Stimulated activated CD4-positive, alpha-beta T cell treated with anti-CD3 and anti-CD28 coated beads, Interleukin-4, amount 100 ng/mL, for 24 hours (primary cell): ENCODE measurements around the gene SIK2.
"Not testable (repeated sequence)": the region's sequence is repeated elsewhere in the genome, so short reads cannot be mapped to it uniquely, and the experiment has no call there.

ENCODE experiments used
- DNase-seq: peaks from one replicate; pipeline ENCODE4 v3.0.0-alpha.2; 2020

SIK2 gene

DNA sequence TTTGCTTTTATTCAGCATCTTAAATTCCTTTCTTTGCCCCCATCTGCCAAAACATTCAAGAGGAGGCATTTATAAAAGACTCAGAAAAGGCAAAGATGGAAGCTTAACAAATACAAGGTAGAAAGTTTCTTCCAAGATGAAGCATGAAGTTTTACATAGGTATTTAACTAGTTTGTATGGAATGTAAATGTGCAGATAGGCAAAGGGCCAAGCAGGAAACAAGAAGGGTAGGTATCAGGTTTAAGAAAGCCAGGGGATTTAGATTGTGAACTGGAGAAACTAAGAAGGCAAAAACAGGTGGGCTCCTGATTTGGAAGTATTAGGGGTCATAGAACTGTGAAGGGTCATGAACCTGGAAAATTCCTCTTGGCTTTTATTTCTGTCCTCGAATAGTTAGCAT lies 101.3 kb downstream of the SIK2 start:
- DNase-seq, result no peak

DNA sequence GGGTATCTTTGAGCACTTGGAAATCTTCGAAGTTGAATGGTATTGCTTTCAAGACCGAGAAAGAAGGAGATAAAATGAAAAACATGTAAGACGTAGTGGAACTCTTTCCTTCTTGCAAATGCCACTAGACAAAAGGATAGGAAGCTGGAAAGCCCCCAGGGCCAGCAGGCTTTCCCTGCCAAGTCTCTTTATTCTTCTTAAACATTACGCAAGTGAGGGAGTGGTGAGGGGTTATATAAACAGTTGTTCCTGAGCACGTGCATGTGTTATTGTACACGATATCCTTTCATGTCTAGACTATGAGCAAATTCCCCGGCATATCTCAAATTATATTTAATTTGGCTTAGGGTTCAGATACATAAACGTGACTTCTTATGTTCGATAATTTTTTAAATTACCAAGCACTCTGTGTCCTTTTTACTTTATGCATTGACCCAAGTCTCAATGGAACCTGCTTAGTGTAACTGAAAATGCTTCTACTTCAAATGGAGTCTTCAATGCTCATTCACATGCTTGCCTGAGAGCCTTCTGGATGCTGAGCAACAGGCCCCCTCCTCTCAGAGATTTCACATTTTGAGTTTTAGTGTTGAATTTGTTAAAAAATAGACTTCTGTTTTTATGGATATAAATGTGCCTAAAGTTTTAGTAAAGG lies 104.9 kb downstream of the SIK2 start:
- DNase-seq, result no peak

DNA sequence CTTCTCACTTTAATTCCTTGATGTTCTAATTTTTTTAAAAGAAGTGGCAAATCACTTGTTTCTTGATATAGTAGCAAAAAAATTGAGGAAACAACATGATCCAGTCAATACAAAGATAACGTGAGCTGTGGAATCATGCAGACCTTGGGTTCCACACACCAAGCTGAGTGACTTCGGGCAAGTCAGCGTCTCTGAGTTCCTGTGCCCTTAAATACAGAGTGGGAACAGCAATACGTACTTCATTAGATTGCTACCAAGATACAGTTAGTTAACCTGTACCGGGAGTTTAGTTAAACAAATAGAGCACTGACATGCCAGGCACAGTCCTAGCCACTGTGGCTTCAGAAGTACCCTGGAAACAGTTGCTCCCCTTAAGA lies 105.4 kb downstream of the SIK2 start:
- DNase-seq, result no peak

DNA sequence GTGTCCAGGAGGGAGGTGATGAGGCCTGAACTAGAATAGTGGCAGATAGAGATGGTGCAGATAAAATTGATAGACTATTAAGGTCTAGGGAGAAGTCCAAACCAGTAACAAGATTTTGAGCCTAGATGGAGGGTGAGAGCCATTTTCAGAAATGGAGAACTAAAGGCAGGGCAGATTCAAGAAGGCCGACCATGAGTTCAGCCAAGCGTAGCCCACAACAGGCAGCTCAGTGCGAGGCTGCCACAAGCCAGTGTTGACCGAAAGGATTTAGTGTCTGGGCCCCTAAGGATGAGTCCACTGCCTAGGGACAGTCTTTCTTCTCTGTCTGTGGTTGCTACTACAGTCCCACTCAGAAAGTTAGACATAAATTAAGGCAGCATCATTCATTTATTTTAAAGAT lies 112.3 kb downstream of the SIK2 start:
- DNase-seq, result no peak

DNA sequence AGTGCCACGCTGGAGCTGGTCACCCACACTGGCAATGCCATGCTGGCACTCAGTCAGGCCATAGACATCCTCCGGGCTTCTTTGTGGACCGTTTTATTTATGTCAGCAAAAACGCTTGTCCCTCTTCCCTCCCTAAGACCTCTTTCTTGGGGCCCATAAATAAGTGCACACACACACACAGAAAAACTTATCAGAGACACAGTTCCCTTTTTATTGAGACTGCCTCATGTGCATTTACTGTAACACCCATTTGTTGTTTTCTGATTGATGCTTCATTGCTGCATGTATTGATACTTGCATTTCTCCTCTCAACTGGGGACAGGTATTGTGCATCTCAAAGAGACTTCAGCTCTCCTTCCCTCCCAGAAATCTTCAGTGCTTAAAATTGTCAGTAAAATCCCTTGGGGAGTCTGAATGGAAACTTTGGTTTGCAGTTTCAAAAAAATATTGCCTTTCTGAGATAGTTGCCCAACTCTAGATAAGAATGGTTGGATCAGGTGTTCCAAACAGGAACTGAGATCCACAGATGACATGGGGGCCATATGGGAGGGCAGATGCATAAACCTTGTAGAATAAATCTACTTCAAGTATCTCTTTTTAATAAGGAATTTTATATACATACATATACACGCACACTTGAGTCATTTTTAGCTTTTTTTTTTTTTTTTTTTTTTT lies 113.0 kb downstream of the SIK2 start:
- no peak for DNase-seq

DNA sequence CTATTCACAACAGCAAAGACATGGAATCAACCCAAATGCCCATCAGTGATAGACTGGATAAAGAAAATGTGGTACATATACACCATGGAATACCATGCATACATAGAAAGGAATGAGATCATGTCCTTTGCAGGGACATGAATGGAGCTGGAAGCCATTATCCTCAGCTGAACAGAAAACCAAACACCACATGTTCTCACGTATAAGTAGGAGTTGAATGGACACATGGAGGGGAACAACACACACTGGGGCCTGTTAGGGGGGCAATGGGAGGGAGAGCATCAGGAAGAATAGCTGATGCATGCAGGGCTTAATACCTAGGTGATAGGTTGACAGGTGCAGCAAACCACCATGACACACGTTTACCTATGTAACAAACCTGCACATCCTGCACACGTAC lies 115.4 kb downstream of the SIK2 start:
- not testable (repeated sequence) for DNase-seq

DNA sequence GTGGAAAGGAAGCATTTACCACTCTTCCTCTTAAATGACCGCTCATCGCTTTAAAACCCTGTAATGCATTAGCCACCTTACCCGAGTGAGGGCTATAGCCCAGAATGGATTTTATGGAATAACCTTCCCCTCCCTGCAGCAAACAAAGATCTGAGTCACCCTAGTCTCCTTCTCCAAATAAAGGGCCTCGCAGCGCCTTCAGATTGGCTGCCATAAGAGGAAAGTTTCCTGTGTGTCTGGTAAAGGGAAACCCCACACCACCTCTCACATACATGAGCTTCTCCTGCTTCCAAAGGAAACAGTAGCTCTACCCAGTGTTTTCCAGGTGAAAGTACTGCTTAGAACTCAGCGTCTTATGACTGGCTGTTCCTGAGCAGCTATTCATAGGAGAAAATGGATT lies 116.2 kb downstream of the SIK2 start:
- DNase-seq, result no peak

DNA sequence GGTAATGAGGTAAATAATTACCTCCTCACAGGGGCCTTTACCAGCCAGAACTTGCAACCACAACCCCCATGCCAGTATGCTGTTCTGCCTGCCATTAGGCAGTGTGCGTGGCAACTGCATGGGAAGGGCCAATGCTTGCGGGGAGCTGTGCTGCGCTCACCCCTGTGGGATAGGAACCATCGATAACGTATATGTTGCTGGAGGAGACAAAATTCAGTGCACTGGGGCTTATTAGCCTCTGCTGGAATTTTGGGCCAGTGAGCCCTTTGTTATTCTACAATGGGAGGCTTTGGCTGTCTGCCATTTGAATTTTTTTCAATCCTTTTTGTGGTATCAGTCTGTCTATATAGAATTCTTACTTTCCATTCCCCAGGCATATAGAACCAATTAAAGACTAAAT lies 116.6 kb downstream of the SIK2 start:
- no peak for DNase-seq

DNA sequence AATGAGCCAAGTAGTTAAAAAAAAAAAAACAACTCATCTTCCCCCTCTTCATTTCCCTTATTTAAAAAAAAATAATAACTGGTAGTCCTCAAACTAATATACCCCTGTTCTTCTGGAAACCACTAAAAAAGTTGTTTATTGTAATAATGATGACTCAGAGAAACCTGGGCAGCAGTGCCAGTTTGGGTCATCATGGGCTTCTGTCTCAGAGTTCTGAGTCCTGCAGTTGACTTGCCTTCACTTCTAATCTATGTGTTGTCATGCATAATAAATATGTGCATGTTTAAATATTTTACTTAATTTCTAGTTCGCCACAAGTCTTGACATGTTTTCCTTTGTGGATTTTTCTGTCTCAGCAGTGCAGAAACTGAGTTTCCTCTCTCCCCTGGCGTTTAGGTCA lies 117.1 kb downstream of the SIK2 start:
- no peak for DNase-seq

DNA sequence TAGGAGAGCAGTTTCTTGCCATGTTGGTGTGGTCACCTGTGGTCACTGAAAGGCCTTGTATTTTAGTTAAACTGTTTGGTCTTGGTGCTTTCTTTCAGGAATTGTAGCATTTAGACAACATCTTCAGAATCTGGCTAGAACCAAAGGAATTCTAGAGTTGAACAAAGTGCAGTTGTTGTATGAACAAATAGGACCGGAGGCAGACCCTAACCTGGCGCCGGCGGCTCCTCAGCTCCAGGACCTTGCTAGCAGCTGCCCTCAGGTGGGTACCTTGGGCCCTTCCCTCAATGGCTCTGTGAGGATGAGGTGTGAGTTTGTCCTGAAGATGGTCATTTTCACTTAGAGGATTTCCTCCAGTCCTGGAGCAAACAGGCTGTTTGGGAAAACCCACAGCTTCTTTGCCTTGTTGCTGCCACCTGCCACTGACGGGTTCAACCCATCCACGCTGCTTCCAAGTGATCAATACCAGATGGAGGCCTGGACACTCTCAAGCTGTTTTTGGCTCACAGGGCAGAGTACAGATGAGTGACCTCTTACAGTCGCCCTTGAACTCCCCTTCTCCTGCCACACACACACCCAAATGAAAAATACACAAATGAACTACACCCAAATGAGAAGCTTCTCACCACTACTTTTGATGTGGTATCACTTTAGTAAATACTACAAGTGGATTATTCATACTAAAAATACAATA lies 118.7 kb downstream of the SIK2 start:
- no peak for DNase-seq

DNA sequence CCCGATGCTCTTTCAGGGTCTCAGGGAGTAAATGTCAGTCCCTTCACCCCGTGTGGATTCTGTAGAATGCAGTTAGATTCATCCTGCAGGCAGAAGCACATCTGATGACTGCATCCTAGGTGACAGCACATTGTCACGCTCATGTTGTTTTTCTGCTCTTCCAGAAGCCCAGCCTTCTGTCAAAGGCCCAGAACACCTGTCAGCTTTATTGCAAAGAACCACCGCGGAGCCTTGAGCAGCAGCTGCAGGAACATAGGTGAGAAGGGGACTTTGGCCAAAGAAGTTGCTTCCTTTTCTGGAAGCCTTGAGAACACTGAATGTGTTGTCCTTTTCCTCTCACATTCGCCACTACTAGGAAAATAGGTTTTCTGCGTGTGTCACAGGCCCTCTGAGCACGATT lies 120.3 kb downstream of the SIK2 start:
- no peak for DNase-seq

DNA sequence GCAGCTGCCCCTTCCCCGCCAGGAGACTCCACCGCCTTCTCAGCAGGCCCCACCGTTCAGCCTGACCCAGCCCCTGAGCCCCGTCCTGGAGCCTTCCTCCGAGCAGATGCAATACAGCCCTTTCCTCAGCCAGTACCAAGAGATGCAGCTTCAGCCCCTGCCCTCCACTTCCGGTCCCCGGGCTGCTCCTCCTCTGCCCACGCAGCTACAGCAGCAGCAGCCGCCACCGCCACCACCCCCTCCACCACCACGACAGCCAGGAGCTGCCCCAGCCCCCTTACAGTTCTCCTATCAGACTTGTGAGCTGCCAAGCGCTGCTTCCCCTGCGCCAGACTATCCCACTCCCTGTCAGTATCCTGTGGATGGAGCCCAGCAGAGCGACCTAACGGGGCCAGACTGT lies 121.3 kb downstream of the SIK2 start:
- no peak for DNase-seq

DNA sequence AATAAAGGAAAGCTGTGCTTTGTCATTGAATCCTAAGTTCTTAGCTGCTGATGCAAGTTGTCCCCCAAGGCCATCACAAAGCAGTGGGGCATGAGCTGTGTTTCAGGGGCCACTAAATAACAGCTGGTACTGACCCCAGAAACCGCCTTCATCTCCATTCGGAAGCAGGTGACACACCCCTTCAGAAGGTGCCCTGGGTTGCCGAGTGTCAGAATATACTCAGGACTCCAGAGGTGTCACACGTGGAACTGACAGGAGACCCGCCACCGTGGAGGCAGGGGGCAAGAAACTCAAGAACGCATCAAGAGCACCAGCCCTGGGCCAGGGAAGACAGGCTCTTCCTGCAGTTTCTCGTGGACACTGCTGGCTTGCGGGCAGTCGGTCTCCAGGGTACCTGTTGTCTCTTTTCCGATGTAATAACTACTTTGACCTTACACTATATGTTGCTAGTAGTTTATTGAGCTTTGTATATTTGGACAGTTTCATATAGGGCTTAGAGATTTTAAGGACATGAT lies 122.4 kb downstream of the SIK2 start:
- no peak for DNase-seq

DNA sequence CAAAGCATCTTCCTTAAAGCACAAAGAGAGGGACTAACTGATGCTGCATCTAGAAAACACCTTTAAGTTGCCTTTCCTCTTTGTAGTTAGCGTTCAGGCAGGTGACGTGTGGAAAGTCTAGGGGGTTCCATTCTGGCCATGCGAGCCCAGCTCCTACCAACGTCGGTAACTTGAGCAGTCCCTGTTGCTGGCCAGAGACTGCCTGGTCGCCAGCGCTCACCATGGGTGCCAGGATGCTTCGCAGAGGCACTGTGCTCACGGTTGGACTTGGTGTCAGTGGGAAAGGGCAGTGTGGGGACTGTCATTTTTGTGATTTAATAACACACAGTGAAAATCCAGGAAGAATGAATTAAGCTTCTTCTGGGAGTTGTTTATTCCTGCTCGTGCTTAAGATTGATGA lies 123.4 kb downstream of the SIK2 start:
- no peak for DNase-seq

DNA sequence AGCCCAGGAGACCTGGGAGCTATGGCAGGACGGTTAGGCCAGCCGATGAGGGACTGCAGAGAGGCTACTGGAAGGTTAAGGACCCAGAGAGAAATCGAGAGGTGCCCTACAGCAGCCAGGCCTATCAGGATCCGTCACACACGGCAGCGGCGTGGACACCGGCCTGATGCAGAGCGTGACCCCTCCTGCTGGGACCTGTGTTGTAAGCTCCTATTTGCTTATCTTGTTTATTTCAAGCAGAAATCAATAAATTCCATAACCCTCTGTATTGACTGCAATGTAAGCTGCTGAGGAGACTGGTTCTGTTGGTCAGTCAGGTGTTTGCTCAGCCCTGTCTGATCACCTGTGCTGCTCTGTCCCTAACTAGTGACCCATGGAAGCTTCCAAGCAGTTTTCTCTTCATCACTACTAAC lies 124.1 kb downstream of the SIK2 start:
- no peak for DNase-seq

DNA sequence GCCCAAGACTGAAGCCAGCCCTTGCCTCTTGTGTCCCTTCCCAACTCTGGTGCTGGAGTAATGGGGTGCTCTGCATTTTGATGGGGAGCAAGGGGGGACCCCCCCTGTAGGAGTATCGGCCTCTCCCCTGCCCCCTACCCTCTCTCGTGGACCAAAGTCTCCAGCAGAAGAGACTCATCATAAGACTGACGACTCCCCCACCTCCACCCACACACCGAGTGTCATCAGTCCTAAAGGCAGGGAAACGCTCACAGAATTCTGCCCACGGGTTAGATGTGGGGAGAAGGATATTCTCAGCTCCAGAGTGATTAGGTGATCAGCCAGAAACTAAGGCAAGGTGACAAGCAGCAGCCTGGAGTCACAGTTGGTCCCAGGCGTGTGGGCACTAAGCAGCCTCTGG lies 125.2 kb downstream of the SIK2 start:
- DNase-seq, result no peak

DNA sequence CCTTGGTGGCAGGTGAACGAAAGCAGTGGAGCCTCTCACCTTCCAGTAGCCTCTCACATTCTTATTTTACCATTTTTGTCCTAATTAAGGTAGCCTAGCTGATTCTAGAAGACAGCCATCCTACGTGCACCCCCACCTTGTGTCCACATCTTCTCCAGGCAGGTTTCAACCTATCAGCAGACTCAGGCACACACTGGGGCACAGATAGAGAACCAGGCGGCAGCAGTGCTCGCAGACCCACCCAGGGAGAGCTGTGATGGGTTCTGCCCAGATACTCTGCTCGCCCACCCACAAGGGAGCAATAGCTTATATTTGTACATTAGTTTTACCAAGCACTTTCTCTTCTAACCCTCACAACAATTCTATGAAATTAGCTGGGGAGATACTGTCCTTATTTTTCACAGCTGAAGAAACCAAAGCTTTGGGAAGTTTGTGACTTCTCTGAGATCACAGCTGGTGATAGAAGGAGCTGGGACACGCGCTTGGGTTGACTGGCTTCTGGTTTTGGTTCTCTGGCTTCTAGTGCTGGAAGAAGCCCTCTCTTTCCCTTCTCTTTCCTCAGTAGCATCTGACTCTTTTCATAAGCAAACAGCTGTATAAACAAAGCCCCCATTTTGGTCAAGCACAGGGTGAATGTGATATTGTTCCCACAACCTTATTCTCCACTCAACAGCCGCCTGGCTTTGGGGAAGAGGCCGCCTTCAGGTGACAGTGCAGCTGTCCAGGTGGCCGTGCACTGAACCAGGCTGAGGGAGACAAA lies 127.0 kb downstream of the SIK2 start:
- no peak for DNase-seq

DNA sequence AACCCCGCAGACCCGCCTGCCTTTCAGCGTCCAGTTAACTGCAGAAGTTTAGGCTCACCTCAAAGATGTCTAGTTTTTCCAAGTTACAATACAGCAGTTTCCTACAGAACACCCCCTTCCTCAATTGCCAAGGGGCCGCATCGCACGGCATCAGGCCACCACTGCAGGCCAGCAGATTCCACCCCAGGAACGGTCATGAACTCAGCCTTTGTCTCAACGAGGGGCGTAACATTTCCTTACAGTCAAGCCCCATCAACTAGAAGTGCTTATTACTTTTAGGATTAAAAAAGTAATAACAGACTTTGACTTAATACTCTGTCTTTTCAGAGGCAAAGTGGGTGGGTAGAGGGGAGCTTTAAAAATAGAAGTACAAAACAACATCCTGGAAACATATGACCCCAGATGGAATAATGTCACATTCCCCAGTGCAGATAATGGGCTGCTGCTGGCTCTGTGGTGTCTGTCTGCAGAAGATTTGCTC lies 127.6 kb downstream of the SIK2 start:
- DNase-seq, result no peak

DNA sequence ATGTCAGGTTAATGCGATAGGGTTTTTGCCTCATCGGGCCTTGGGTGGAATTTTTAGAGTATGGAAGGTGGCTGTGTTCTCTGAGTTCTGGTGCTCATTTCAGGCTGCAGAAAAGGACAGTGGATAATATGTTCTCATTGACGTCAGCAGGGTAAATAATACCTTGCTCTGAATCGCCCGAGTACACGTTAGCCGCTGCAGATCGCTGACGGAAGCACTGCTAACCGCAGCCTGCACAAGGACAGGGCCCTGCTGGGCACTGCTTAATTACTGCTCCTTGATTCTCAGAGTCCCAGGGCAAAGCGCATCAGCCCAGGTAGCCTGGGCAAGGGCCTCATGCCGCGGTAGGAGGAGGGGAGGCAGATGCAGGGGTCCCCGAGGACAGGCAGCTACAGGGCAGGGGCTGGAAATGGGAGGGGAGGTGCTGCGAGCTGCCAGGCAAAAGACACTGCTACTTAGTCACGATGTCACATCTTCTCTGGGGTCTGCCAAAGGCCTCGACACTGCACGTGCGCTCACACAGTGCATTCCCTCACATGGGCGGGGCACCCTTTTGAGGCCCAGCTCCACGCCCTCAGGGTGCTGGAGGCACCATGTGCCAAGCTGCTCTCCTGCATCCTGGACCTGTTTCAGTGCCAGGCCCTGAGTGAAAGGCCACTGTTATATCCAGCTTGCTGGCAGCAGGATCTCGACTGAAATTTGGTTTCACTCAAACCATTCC lies 128.8 kb downstream of the SIK2 start:
- no peak for DNase-seq

DNA sequence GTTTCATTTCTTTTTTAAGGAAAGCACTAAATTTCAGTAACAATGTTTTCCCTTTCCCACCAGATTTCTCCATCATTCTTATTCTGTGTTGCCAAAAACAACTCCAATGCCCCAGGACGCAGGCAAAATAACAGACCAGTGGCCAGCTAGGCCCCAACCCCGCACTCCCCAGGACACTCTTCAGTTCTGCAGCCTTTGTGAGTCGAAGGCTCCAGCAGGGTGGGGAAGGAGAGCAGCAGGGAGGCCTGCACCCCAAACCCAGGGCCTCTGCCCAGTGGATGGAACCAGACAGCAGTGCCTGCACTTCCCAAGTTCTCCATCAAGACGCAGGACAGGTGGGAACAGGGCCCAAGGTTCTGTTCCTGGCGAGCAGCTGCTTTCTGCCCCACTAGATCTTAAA lies 129.6 kb downstream of the SIK2 start:
- no peak for DNase-seq

DNA sequence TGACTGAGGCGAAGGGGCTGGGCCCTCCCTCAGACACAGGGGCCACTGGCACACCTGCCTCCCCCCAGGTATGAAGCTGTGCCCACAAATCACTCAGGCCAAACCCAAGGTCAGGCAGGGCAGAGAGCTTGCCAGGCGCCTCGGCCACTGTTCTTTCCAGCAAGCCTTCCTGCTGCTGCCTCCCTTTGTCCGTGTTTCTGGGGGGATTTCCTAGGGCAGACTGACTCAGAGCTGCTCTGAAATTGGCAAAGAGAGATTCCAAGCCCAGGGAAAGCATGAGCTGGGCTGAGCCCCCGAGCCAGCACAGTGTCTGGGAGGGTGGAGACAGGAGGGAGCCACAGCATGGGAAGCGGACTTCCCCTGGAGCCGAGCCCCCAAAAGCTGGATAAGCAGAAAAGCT lies 130.8 kb downstream of the SIK2 start:
- DNase-seq, result no peak

DNA sequence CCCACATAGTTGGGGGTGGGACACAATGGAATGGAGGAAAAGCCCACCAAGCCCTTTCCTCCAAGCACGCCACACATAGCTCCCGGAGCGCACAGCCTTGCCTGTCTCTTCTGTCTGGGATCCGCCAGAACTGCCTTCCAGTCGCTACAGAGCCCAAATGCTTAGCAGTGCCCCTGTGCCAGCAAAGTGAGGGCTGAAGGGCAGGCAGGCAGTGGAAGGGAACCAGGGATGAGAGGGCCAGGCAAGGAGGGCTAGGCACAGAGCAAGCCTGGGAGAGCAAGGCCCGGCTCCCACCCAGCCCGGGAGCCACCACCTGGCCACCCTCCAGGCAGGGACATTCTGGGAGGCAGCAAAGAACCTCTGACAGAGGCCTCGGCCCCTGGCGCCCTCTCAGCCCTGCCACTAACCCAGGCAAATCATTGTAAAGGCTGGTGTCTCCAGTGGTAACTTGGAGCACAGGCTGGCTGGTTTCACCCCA lies 131.4 kb downstream of the SIK2 start:
- DNase-seq, result no peak
